PC-9 (cell line): ENCODE measurements around the gene SEC31B. TPM values are rescaled to one million over a fixed set of nuclear protein-coding genes. Genes with fewer than 3 reads are reported as not detected.
A peak's percentile ranks its signal among the peaks of the same experiment; 100 is the strongest.

ENCODE experiments used
- BruUV-seq: library from RNA; stranded (reverse); fragments of 400-500 nt; replicated peaks from 2 replicates; lab custom pipeline; 2021; lab: Mats Ljungman, UMichigan
- CTCF ChIA-PET: fragments of 300-600 bp; sonication (Branson Sonifier 250); formaldehyde crosslinking; loops from one replicate; lab custom pipeline; 2022; ENCODE audit warnings: antibody characterized with exemption; lab: Charles Lee
- POLR2A ChIA-PET: fragments of 300-600 bp; sonication (Branson Sonifier 250); formaldehyde crosslinking; loops from one replicate; lab custom pipeline; 2022; ENCODE audit warnings: antibody characterized with exemption; ENCODE audit not compliant: unreplicated experiment; lab: Charles Lee
- DNase-seq, 2 experiments: peaks; one replicate each; pipeline versions ENCODE4 v3.0.0 to v3.0.0-alpha.2; 2015 to 2022; ENCODE audit warnings: mixed read lengths in 1 of 2
- H2AFZ ChIP-seq: fragments of 200-600 bp; sonication (generic); 2 replicates; pipeline ENCODE4 v1.8.1; 2017; ENCODE audit warnings: antibody characterized with exemption
- H3F3A ChIP-seq: fragments of 200-600 bp; sonication (generic); 2 replicates; pipeline ENCODE4 v1.8.1; 2017; ENCODE audit warnings: antibody characterized with exemption, mild to moderate bottlenecking, low read depth; ENCODE audit not compliant: insufficient read depth
- H3K27ac ChIP-seq: fragments of 200-600 bp; sonication (generic); 2 replicates; pipeline ENCODE4 v1.6.1; 2016; ENCODE audit warnings: mixed run types
- H3K27me3 ChIP-seq: fragments of 200-600 bp; sonication (generic); 2 replicates; pipeline ENCODE4 v1.6.1; 2016; ENCODE audit warnings: low read depth, mixed run types; ENCODE audit not compliant: insufficient read depth
- H3K36me3 ChIP-seq: fragments of 200-600 bp; sonication (generic); 2 replicates; pipeline ENCODE4 v1.6.1; 2016; ENCODE audit warnings: low read depth, mixed run types
- H3K4me1 ChIP-seq: fragments of 200-600 bp; sonication (generic); replicated peaks from 2 replicates; pipeline ENCODE4 v1.6.1; 2016; ENCODE audit warnings: mixed run types; ENCODE audit not compliant: insufficient read depth
- H3K4me2 ChIP-seq: fragments of 200-600 bp; sonication (generic); 2 replicates; pipeline ENCODE4 v1.6.1; 2017; ENCODE audit warnings: mixed run types
- H3K4me3 ChIP-seq: fragments of 200-600 bp; sonication (generic); 2 replicates; pipeline ENCODE4 v1.6.1; 2016; ENCODE audit warnings: mixed run types
- H3K79me2 ChIP-seq: fragments of 200-600 bp; sonication (generic); 2 replicates; pipeline ENCODE4 v1.6.1; 2017; ENCODE audit warnings: low read depth, mixed run types
- H3K9me2 ChIP-seq: fragments of 200-600 bp; sonication (generic); 2 replicates; pipeline ENCODE4 v1.8.1; 2017; ENCODE audit warnings: mild to moderate bottlenecking; ENCODE audit not compliant: insufficient read depth
- H3K9me3 ChIP-seq: fragments of 200-600 bp; sonication (generic); 2 replicates; pipeline ENCODE4 v1.8.1; 2016; ENCODE audit warnings: low read depth; ENCODE audit not compliant: insufficient read depth
- H4K20me1 ChIP-seq: fragments of 200-600 bp; sonication (generic); 2 replicates; pipeline ENCODE4 v1.8.1; 2017; ENCODE audit not compliant: insufficient read depth
- CTCF ChIP-seq: fragments of 200-600 bp; sonication (generic); conservative IDR thresholded peaks from 2 replicates; pipeline ENCODE4 v1.6.1; 2017; ENCODE audit warnings: mixed run types, antibody characterized with exemption, mild to moderate bottlenecking, moderate library complexity
- EZH2 ChIP-seq: fragments of 200-600 bp; sonication (generic); IDR thresholded peaks from 2 replicates; pipeline ENCODE4 v1.8.0; 2017; ENCODE audit warnings: antibody characterized with exemption, low read depth
- intact Hi-C: fragments of 100-400 bp; cut with micrococcal nuclease; formaldehyde crosslinking; loops from one replicate; pipeline ENCODE4 v1.10.0; 2022; ENCODE audit not compliant: unreplicated experiment
- total RNA-seq: library from RNA; stranded (reverse); gene quantifications from 2 replicates; pipeline ENCODE4 v1.2.3, GENCODE V29; 2021

Gene SEC31B
- total RNA-seq, 1 experiment from 2014 or later: 7.4 TPM

GRCh38 chr10:100518761-100519241, 860 bp downstream of the SEC31B start:
- CTCF ChIA-PET: interaction anchor here (0.6 to 1.6 kb wide), 11 partner anchors 8 to 907 kb away, joined by 3 to 11 read pairs (median 4); partner anchors contain the start of genes HIF1AN and SCD
- Histone ChIP-seq H3K9me3 (no peaks in the 10 kb centered on the region), H3K4me3 (no peak overlapping the region), H3K4me2 (no peak overlapping the region), H3K9me2 (no peaks in the 10 kb centered on the region), H3K79me2 (no peaks in the 10 kb centered on the region), H2AFZ (no peak overlapping the region), H3K36me3 (no peaks in the 10 kb centered on the region), H3F3A (no peaks in the 10 kb centered on the region), H4K20me1 (no peaks in the 10 kb centered on the region), H3K27ac (no peak overlapping the region), H3K4me1 (no peaks in the 10 kb centered on the region), H3K27me3 (no peaks in the 10 kb centered on the region)
- intact Hi-C loops: loop anchor here (1.0 to 10.0 kb wide), 2 partner anchors 84 to 214 kb away; no protein-coding TSS in a partner anchor
- BruUV-seq: no TSS peak
- POLR2A ChIA-PET: interaction anchor here (0.7 kb wide), 1 partner anchor 495 kb away, joined by 5 read pairs; no protein-coding TSS in a partner anchor
- peak; percentile 42 to 44 for DNase-seq
- TF ChIP-seq EZH2 (no peak), CTCF (peak; percentile 75)

- no peaks in the 10 kb centered on the region for H3K9me2 ChIP-seq
- CTCF ChIA-PET: no interaction called here
- no peak overlapping the region for H2AFZ ChIP-seq
- H3K36me3 ChIP-seq: no peaks in the 10 kb centered on the region
- H3K79me2 ChIP-seq: no peaks in the 10 kb centered on the region
- H3K27ac ChIP-seq: no peak overlapping the region
- no peaks in the 10 kb centered on the region for H3K9me3 ChIP-seq
- no peak for TF ChIP-seq EZH2
- TF ChIP-seq CTCF: no peak
- H4K20me1 ChIP-seq: no peaks in the 10 kb centered on the region
- POLR2A ChIA-PET: no interaction called here
- no peaks in the 10 kb centered on the region for H3F3A ChIP-seq
- H3K4me2 ChIP-seq: no peak overlapping the region
- intact Hi-C loops: loop anchor here (10.0 kb wide), 1 partner anchor 212 kb away; no protein-coding TSS in a partner anchor
- DNase-seq: no peak
- H3K4me1 ChIP-seq: no peaks in the 10 kb centered on the region
- no peaks in the 10 kb centered on the region for H3K27me3 ChIP-seq
- no peak overlapping the region for H3K4me3 ChIP-seq
- no TSS peak for BruUV-seq
These were observed 2.8 kb downstream of the SEC31B start for GRCh38 chr10:100516847-100517246.

- no peaks in the 10 kb centered on the region for H3K27me3 ChIP-seq
- H3K4me3 ChIP-seq: no peak overlapping the region
- TF ChIP-seq CTCF: no peak
- no peak for TF ChIP-seq EZH2
- no peaks in the 10 kb centered on the region for H3F3A ChIP-seq
- H3K4me1 ChIP-seq: peaks cover 8% of the 10 kb centered on the region
- H3K9me3 ChIP-seq: no peaks in the 10 kb centered on the region
- ChIA-PET POLR2A (no interaction called here), CTCF (no interaction called here)
- BruUV-seq: no TSS peak
- H3K79me2 ChIP-seq: no peaks in the 10 kb centered on the region
- H4K20me1 ChIP-seq: no peaks in the 10 kb centered on the region
- intact Hi-C loops: loop anchor here (10.0 kb wide), 1 partner anchor 211 kb away; no protein-coding TSS in a partner anchor
- H3K4me2 ChIP-seq: no peak overlapping the region
- H3K27ac ChIP-seq: no peak overlapping the region
- H3K9me2 ChIP-seq: no peaks in the 10 kb centered on the region
- no peak for DNase-seq
- H2AFZ ChIP-seq: no peak overlapping the region
- H3K36me3 ChIP-seq: no peaks in the 10 kb centered on the region
These were observed 4.0 kb downstream of the SEC31B start for GRCh38 chr10:100515612-100516011.
